Stimulated activated memory B cell treated with anti-CD40 and anti-IgM and Interleukin-4, amounts not matched to agents 10 μg/mL and 1 μg/mL and 100 μg/mL, for 72 hours (primary cell): ENCODE measurements around the gene NEGR1.

Experiments used
- ATAC-seq: fragments of 150-1000 bp; cut with Tn5 transposase; 2 replicates; pipeline ENCODE4 v1.10.0; 2021
- H3K27ac Mint-ChIP-seq: one replicate; pipeline ENCODE4 v1.8.0; 2022; ENCODE audit warnings: mild to moderate bottlenecking, mixed read lengths
- H3K27me3 Mint-ChIP-seq: one replicate; pipeline ENCODE4 v1.8.0; 2022; ENCODE audit warnings: mixed read lengths
- H3K36me3 Mint-ChIP-seq: one replicate; pipeline ENCODE4 v1.8.0; 2022; ENCODE audit warnings: mixed read lengths
- H3K4me1 Mint-ChIP-seq: one replicate; pipeline ENCODE4 v1.8.0; 2022; ENCODE audit warnings: mixed read lengths
- H3K4me3 Mint-ChIP-seq: one replicate; pipeline ENCODE4 v1.8.0; 2022; ENCODE audit warnings: mild to moderate bottlenecking, moderate library complexity, mixed read lengths
- H3K9me3 Mint-ChIP-seq: one replicate; pipeline ENCODE4 v1.8.0; 2022; ENCODE audit warnings: mixed read lengths

NEGR1 gene

GRCh38 chr1:71809085-71809484 lies 473.3 kb downstream of the NEGR1 start:
- Mint-ChIP-seq H3K27me3 (no peaks in the 10 kb centered on the region), H3K36me3 (no peaks in the 10 kb centered on the region), H3K9me3 (peaks cover 2% of the 10 kb centered on the region), H3K27ac (no peak overlapping the region), H3K4me1 (no peaks in the 10 kb centered on the region), H3K4me3 (no peak overlapping the region)
- ATAC-seq: no peak

- Mint-ChIP-seq H3K4me3 (no peak overlapping the region), H3K27ac (no peak overlapping the region), H3K36me3 (no peaks in the 10 kb centered on the region), H3K9me3 (no peaks in the 10 kb centered on the region), H3K27me3 (no peaks in the 10 kb centered on the region), H3K4me1 (no peaks in the 10 kb centered on the region)
- ATAC-seq: no peak
These were observed 478.2 kb downstream of the NEGR1 start for GRCh38 chr1:71804140-71804539.

- no peaks in the 10 kb centered on the region for H3K4me1 Mint-ChIP-seq
- H3K36me3 Mint-ChIP-seq: no peaks in the 10 kb centered on the region
- H3K27ac Mint-ChIP-seq: no peak overlapping the region
- H3K4me3 Mint-ChIP-seq: no peak overlapping the region
- H3K9me3 Mint-ChIP-seq: peaks cover 5% of the 10 kb centered on the region
- ATAC-seq: no peak
- H3K27me3 Mint-ChIP-seq: no peaks in the 10 kb centered on the region
These were observed 486.3 kb downstream of the NEGR1 start for GRCh38 chr1:71796006-71796405.

- H3K9me3 Mint-ChIP-seq: peaks cover 5% of the 10 kb centered on the region
- H3K4me3 Mint-ChIP-seq: no peak overlapping the region
- no peak overlapping the region for H3K27ac Mint-ChIP-seq
- no peaks in the 10 kb centered on the region for H3K4me1 Mint-ChIP-seq
- ATAC-seq: no peak
- H3K27me3 Mint-ChIP-seq: no peaks in the 10 kb centered on the region
- no peaks in the 10 kb centered on the region for H3K36me3 Mint-ChIP-seq
These were observed 490.1 kb downstream of the NEGR1 start for GRCh38 chr1:71792264-71792663.

- H3K4me3 Mint-ChIP-seq: no peak overlapping the region
- H3K9me3 Mint-ChIP-seq: peaks cover 3% of the 10 kb centered on the region
- no peak for ATAC-seq
- H3K27me3 Mint-ChIP-seq: no peaks in the 10 kb centered on the region
- no peak overlapping the region for H3K27ac Mint-ChIP-seq
- H3K36me3 Mint-ChIP-seq: no peaks in the 10 kb centered on the region
- H3K4me1 Mint-ChIP-seq: no peaks in the 10 kb centered on the region
These were observed 494.2 kb downstream of the NEGR1 start for GRCh38 chr1:71788113-71788512.

GRCh38 chr1:71787699-71788098 lies 494.6 kb downstream of the NEGR1 start:
- no peak overlapping the region for H3K27ac Mint-ChIP-seq
- no peaks in the 10 kb centered on the region for H3K4me1 Mint-ChIP-seq
- no peak for ATAC-seq
- H3K9me3 Mint-ChIP-seq: peaks cover 3% of the 10 kb centered on the region
- no peak overlapping the region for H3K4me3 Mint-ChIP-seq
- no peaks in the 10 kb centered on the region for H3K27me3 Mint-ChIP-seq
- H3K36me3 Mint-ChIP-seq: no peaks in the 10 kb centered on the region

- H3K27me3 Mint-ChIP-seq: no peaks in the 10 kb centered on the region
- H3K36me3 Mint-ChIP-seq: no peaks in the 10 kb centered on the region
- no peak overlapping the region for H3K4me3 Mint-ChIP-seq
- no peak for ATAC-seq
- H3K27ac Mint-ChIP-seq: no peak overlapping the region
- no peaks in the 10 kb centered on the region for H3K4me1 Mint-ChIP-seq
- no peaks in the 10 kb centered on the region for H3K9me3 Mint-ChIP-seq
These were observed 496.1 kb downstream of the NEGR1 start for GRCh38 chr1:71786218-71786617.

GRCh38 chr1:71785450-71785849 lies 496.9 kb downstream of the NEGR1 start:
- no peak overlapping the region for H3K4me3 Mint-ChIP-seq
- H3K9me3 Mint-ChIP-seq: no peaks in the 10 kb centered on the region

GRCh38 chr1:71785000-71785399 lies 497.3 kb downstream of the NEGR1 start:
- Mint-ChIP-seq H3K27me3 (no peaks in the 10 kb centered on the region), H3K4me1 (no peaks in the 10 kb centered on the region)
- no peak for ATAC-seq

More at GRCh38 chr1:71785450-71785849, 496.9 kb downstream of the NEGR1 start:
- no peaks in the 10 kb centered on the region for H3K36me3 Mint-ChIP-seq
- H3K27ac Mint-ChIP-seq: no peak overlapping the region
- H3K27me3 Mint-ChIP-seq: no peaks in the 10 kb centered on the region
- no peak for ATAC-seq
- H3K4me1 Mint-ChIP-seq: no peaks in the 10 kb centered on the region

GRCh38 chr1:71784241-71784640 lies 498.1 kb downstream of the NEGR1 start:
- Mint-ChIP-seq H3K27ac (no peak overlapping the region), H3K9me3 (no peaks in the 10 kb centered on the region), H3K4me3 (no peak overlapping the region), H3K4me1 (no peaks in the 10 kb centered on the region), H3K27me3 (no peaks in the 10 kb centered on the region), H3K36me3 (no peaks in the 10 kb centered on the region)
- no peak for ATAC-seq

More at GRCh38 chr1:71785000-71785399, 497.3 kb downstream of the NEGR1 start:
- Mint-ChIP-seq H3K4me3 (no peak overlapping the region), H3K27ac (no peak overlapping the region), H3K36me3 (no peaks in the 10 kb centered on the region), H3K9me3 (no peaks in the 10 kb centered on the region)

- no peaks in the 10 kb centered on the region for H3K4me1 Mint-ChIP-seq
- no peak for ATAC-seq
- no peak overlapping the region for H3K27ac Mint-ChIP-seq
- H3K27me3 Mint-ChIP-seq: no peaks in the 10 kb centered on the region
- H3K36me3 Mint-ChIP-seq: no peaks in the 10 kb centered on the region
- no peaks in the 10 kb centered on the region for H3K9me3 Mint-ChIP-seq
- no peak overlapping the region for H3K4me3 Mint-ChIP-seq
These were observed 499.3 kb downstream of the NEGR1 start for GRCh38 chr1:71783071-71783470.

GRCh38 chr1:71781450-71781849 lies 500.9 kb downstream of the NEGR1 start:
- no peak overlapping the region for H3K27ac Mint-ChIP-seq
- no peaks in the 10 kb centered on the region for H3K27me3 Mint-ChIP-seq
- no peak overlapping the region for H3K4me3 Mint-ChIP-seq
- ATAC-seq: no peak
- no peaks in the 10 kb centered on the region for H3K36me3 Mint-ChIP-seq
- H3K9me3 Mint-ChIP-seq: no peaks in the 10 kb centered on the region
- no peaks in the 10 kb centered on the region for H3K4me1 Mint-ChIP-seq

GRCh38 chr1:71780681-71781080 lies 501.7 kb downstream of the NEGR1 start:
- H3K27ac Mint-ChIP-seq: no peak overlapping the region
- no peaks in the 10 kb centered on the region for H3K9me3 Mint-ChIP-seq
- no peak for ATAC-seq
- no peaks in the 10 kb centered on the region for H3K36me3 Mint-ChIP-seq
- H3K27me3 Mint-ChIP-seq: no peaks in the 10 kb centered on the region
- H3K4me3 Mint-ChIP-seq: no peak overlapping the region
- no peaks in the 10 kb centered on the region for H3K4me1 Mint-ChIP-seq

- Mint-ChIP-seq H3K27ac (no peak overlapping the region), H3K4me1 (no peaks in the 10 kb centered on the region), H3K9me3 (no peaks in the 10 kb centered on the region), H3K36me3 (no peaks in the 10 kb centered on the region), H3K27me3 (no peaks in the 10 kb centered on the region), H3K4me3 (no peak overlapping the region)
- ATAC-seq: no peak
These were observed 503.4 kb downstream of the NEGR1 start for GRCh38 chr1:71778940-71779339.

GRCh38 chr1:71777094-71777493 lies 505.2 kb downstream of the NEGR1 start:
- no peak for ATAC-seq
- no peaks in the 10 kb centered on the region for H3K27me3 Mint-ChIP-seq
- H3K4me3 Mint-ChIP-seq: no peak overlapping the region
- H3K27ac Mint-ChIP-seq: no peak overlapping the region
- no peaks in the 10 kb centered on the region for H3K9me3 Mint-ChIP-seq
- H3K4me1 Mint-ChIP-seq: no peaks in the 10 kb centered on the region
- no peaks in the 10 kb centered on the region for H3K36me3 Mint-ChIP-seq

GRCh38 chr1:71774705-71775104 lies 507.6 kb downstream of the NEGR1 start:
- Mint-ChIP-seq H3K4me3 (no peak overlapping the region), H3K9me3 (no peaks in the 10 kb centered on the region), H3K4me1 (no peaks in the 10 kb centered on the region), H3K36me3 (no peaks in the 10 kb centered on the region), H3K27me3 (no peaks in the 10 kb centered on the region), H3K27ac (no peak overlapping the region)
- no peak for ATAC-seq

GRCh38 chr1:71770121-71770520 lies 512.2 kb downstream of the NEGR1 start:
- Mint-ChIP-seq H3K4me1 (no peaks in the 10 kb centered on the region), H3K27me3 (no peaks in the 10 kb centered on the region), H3K36me3 (no peaks in the 10 kb centered on the region), H3K27ac (no peak overlapping the region), H3K9me3 (peaks cover 7% of the 10 kb centered on the region), H3K4me3 (no peak overlapping the region)
- no peak for ATAC-seq
